Non-pigmented ciliary epithelial cell (primary cell): ENCODE measurements around the gene ADGRV1.
"Not testable (repeated sequence)": the region's sequence is repeated elsewhere in the genome, so short reads cannot be mapped to it uniquely, and the experiment has no call there.

Experiments
- DNase-seq: peaks from one replicate; pipeline ENCODE4 v3.0.0-alpha.2; 2010; ENCODE audit warnings: low read depth

Gene ADGRV1

DNA sequence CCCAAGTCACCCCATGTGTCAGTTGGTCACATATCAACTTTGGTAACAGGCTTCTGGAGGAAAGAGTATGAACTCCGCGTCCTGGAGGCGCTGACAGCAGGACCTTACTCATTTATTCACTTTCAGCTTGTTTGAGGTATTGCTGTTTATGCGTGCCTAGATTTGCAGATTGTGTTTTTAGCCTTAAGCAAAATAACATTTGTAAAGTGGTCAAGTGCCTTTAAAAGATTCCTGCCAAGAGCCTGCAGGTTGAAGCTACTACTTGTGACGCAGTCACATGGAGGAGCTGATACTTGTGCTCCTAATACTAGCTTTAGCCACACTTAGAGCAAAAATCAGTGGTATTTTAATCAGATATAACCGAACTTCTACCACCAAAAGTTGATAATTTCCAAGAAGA lies 351.3 kb downstream of the ADGRV1 start:
- no peak for DNase-seq

- no peak for DNase-seq
Observed at GRCh38 chr5:90911169-90911568, 352.6 kb downstream of the ADGRV1 start.

GRCh38 chr5:90912476-90912875 lies 353.9 kb downstream of the ADGRV1 start:
- no peak for DNase-seq

DNA sequence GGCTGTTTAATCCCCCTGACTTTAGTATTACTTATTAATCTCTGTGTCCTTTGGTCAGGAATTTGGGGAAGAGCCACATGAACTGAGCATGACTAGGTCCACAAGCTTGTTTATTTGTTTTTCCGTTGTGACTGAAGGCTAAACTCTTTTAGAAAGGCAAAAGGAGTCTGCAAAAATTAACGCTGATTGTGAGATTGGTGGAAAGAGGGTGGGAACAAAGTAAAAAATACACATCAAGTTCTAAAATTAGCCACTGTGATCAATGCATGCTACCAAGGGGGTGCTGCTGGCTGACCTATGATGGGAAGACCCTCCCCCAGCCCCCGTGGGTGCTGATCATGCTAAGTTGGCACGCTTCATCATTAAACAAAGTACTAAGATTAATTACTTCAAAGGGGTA lies 356.8 kb downstream of the ADGRV1 start:
- no peak for DNase-seq

GRCh38 chr5:90916947-90917800 lies 358.6 kb downstream of the ADGRV1 start:
- DNase-seq = no peak

GRCh38 chr5:90917928-90918668 lies 359.5 kb downstream of the ADGRV1 start:
- DNase-seq = no peak

DNA sequence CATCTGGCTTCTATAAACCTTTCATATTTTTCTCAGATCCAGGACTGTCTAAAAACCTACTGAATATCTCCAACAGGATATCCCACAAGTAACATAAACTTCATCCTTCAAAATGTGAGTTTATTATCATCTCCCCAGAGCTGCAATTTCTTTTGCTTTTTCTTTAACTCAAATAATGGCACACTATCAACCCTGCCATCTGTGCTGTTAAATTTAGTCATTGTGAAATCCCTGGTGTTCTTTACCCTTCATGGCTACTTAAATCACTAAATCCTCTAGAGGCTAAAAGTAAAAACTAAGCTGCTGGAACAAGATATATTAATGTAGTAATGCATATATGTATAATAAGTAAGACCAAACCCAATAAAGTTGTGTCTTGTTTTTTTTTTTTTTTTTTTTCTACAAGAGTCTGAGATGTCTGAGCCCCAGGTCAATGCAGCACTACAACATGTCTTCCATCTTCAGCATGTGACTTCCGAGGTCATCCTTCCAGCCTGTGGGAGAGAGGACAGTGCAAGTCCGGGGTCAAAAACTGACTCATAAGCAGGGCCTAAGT lies 362.9 kb downstream of the ADGRV1 start:
- no peak for DNase-seq

- DNase-seq = not testable (repeated sequence)
Observed at GRCh38 chr5:90924222-90924621, 365.6 kb downstream of the ADGRV1 start.

DNA sequence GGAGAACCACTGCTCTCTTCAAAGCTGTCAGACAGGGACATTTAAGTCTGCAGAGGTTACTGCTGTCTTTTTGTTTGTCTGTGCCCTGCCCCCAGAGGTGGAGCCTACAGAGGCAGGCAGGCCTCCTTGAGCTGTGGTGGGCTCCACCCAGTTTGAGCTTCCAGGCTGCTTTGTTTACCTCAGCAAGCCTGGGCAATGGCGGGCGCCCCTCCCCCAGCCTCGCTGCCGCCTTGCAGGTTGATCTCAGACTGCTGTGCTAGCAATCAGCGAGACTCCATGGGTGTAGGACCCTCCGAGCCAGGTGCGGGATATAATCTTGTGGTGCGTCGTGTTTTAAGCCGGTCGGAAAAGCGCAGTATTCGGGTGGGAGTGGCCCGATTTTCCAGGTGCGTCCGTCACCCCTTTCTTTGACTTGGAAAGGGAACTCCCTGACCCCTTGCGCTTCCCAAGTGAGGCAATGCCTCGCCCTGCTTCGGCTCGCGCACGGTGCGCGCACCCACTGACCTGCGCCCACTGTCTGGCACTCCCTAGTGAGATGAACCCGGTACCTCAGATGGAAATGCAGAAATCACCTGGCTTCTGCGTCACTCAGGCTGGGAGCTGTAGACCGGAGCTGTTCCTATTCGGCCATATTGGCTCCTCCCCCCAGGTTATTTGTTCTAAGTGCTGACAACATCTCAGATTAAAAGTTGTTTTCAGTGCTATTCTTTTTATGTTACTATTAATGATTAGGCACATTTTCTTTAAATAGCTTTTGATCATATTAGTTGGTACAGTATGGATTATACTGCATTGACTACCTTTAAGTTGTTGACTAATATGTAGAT lies 370.6 kb downstream of the ADGRV1 start:
- DNase-seq = not testable (repeated sequence)

DNA sequence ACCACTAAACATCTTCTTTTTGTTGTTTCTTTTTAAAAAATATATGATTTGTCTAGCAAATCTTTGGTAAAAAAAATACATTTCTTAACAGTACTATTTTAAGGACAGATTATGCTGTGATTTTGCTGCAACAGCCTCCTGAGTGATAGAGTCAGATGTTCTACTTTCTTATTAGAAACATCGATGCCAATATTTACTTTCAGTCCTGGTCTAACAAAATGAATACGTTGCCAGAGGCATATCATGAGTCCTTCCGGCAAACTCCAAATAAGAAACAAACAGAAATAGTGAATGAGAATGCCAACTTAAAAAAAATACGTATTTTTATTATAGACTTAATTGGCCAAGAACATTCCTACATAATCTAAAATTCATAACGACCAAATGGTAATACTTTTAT lies 371.5 kb downstream of the ADGRV1 start:
- DNase-seq = no peak

DNA sequence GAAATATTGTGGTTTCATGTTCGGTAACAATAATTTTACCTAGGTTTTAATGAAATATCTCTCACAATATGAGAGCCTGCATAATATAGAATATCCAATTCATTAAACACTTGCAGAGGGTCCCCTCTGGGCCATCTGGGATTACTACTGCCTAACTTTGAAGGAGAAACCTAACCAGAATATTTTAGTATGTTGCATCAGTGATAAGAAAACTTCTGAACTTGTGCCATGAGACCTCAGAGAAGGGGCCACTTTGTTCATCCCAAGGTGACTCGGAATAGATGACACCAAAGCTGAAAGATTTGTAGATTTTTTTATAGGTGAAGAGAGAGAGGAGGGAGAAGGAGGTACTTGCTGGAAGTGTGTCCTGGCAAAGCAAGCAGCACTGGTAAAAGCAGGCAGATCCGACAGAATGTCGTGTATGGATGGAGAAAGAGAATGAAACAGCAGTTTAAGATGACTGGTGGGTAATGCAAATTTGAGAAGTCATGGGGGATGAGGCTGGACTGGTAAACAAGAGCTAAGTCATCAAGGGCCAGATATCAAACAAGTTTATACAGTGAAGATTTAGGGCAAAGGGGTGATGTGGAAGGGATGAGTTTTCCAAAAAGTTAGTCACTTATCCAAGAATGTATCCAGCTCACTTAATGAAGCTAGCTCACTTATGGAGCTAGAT lies 372.3 kb downstream of the ADGRV1 start:
- DNase-seq = no peak

- peak; percentile 28 for DNase-seq
Observed at GRCh38 chr5:90932052-90932699, 373.6 kb downstream of the ADGRV1 start.

GRCh38 chr5:90933298-90933697 lies 374.7 kb downstream of the ADGRV1 start:
- no peak for DNase-seq

DNA sequence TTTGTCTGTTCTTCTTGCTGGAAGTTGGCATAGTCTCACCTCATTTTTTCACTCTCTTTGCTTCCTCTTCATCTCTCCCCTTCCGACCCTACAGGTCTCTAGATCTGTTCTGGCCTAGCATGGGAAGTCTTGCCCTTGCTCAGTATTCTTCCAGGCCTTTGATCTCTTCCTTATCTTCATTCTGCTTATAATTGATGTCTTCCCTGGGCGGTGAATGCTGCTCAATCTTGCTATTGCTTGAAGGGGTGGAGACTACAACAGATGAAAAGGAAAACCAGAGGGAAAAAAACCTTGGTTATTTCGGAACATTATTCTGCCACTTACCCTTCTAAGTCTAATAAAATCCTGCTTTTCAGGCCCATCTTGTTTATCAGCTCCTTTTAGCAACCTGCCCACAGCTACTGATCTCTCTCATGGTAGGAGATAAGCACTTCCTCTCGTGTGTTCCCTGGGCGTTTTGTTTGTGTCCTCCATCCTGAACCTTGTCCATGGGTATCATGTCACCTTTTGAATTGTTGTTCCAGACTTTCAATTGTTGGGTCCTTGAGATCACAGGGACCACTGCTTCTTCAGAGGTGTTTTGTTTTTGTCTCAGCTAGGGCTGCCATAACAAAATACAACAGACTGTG lies 375.6 kb downstream of the ADGRV1 start:
- DNase-seq = no peak

- no peak for DNase-seq
Observed at GRCh38 chr5:90934738-90935137, 376.1 kb downstream of the ADGRV1 start.

DNA sequence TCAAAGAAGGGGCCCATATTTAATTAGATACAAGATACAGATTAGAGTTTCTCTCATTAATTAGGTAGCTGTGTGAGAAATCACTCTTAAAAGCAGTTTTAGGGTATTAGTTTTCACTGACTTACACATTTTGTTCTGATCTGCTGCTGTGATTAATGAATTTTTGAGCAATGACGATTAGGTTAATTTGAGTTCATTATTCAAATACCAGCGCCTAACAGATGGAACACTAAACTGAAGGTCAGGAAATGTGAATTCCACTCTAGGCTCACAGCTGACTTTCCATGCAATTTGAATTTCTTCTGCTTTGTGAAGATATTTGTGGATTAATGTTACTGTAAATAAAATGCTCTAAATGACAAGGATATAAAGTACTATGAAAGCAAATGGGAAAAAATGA lies 380.6 kb downstream of the ADGRV1 start:
- DNase-seq = no peak

DNA sequence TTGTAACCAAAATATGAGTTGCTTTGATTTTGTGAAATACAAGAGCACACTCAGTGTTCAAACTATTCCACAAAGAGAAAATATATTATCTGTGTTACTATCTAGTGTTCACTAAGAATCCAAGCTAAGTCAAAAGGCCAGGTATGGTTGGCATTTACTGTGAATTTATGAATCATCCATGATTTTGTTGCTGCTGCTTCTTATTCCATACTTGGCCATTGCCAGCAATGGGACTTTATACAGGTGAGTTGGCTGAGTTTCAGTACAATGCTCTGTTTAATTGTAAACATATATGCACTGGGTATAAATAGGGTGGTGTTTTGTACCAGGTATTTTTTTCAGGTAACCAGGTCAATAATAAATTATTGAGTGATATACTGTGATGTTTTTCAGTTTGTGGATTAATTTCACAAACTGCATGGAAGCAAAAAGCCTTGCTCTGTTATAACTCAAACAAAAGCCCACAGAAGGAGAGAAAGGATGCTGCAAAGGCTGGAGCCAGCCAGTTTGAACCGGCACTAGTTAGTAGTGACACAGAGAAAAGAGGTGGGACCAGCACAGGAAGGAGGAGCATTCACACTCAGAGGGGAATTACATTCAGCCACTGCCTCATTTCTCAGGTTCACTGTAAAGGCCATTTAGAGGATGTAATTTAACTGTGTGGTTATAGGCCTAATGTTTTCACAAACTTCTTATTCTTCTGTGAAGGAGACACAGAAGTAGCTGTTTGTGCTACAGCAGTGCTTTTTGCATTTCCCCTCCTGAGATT lies 381.8 kb downstream of the ADGRV1 start:
- no peak for DNase-seq

GRCh38 chr5:90941002-90941720 lies 382.6 kb downstream of the ADGRV1 start:
- no peak for DNase-seq

- DNase-seq = no peak
Observed at GRCh38 chr5:90944116-90944515, 385.5 kb downstream of the ADGRV1 start.
